ENCODE measurements around the gene DNAL1. TPM values are rescaled to one million over a fixed set of nuclear protein-coding genes. Genes with fewer than 3 reads are reported as not detected.

DNAL1 gene
- total and polyA plus RNA-seq, 2 of the 4 experiments (the other 2 are of a cell fraction): 4.5 to 5.4 TPM

DNA sequence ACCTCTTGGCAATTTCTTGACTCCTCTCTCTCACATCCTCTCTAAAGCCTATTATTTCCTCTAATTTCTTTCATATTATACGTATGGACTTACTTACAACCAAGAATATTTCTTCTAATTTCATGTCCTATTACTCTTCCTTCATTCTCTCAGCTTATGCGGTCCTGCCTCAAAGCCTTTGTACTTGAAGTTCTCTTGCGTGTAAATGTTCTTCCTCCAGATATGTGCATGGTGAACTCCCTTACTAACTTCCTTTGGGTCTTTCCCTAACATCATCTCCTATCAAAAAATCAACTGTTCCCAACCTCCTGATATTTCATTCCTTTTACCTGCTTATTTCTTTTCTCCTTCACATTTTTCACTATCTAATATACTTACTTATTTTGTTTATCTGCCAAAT lies 23.1 kb downstream of the DNAL1 start:
- Histone ChIP-seq H3K9me3 (ENCODE audit: control insufficient read depth, insufficient read depth, low read length) (no peaks in the 10 kb centered on the region), H3K14ac (replicated peaks; ENCODE audit: low read depth, low read length) (no peak overlapping the region), H3K27me3 (ENCODE audit: control insufficient read depth, insufficient read depth, low read length) (no peaks in the 10 kb centered on the region), H2AFZ (replicated peaks; ENCODE audit: low read length, poor library complexity) (no peak overlapping the region), H3K4me1 (ENCODE audit: control insufficient read depth, insufficient read depth, low read length) (no peaks in the 10 kb centered on the region), H3K56ac (ENCODE audit: extremely low read depth, insufficient read depth, low read length) (no peak overlapping the region), H2AK9ac (replicated peaks; ENCODE audit: low read depth, low read length, poor library complexity) (no peak overlapping the region), H2BK15ac (ENCODE audit: low read depth, low read length) (no peak overlapping the region), H2BK120ac (ENCODE audit: low read depth, low read length) (no peak overlapping the region), H3K9ac (ENCODE audit: low read depth, low read length) (no peak overlapping the region), H3K79me1 (ENCODE audit: low read depth in 1 of 2, low read length in 2 of 2) (no peaks in the 10 kb centered on the region), H4K20me1 (ENCODE audit: insufficient read depth, low read length) (no peaks in the 10 kb centered on the region), H3K18ac (ENCODE audit: low read depth, low read length) (no peak overlapping the region), H2BK20ac (ENCODE audit: low read depth, low read length) (no peak overlapping the region), H3K9me1 (ENCODE audit: insufficient read depth, low read length) (no peaks in the 10 kb centered on the region; the same call in 1 of the 2 replicates), H3K4me2 (ENCODE audit: low read depth, low read length) (no peak overlapping the region), H3K36me3 (ENCODE audit: control insufficient read depth, insufficient read depth, low read length) (peaks cover 2% of the 10 kb centered on the region; the same call in 1 of the 2 replicates), H4K5ac (ENCODE audit: low read depth, low read length) (no peak overlapping the region), H3K23ac (ENCODE audit: low read depth, low read length) (no peak overlapping the region), H4K8ac (ENCODE audit: low read depth in 2 of 2, low read length in 2 of 2) (no peak overlapping the region), H2AK5ac (ENCODE audit: low read depth, low read length) (no peak overlapping the region), H3K27ac (ENCODE audit: insufficient read depth, low read length) (no peak overlapping the region), H3K4ac (ENCODE audit: low read depth, low read length) (no peak overlapping the region), H2BK5ac (ENCODE audit: low read depth, low read length, poor library complexity, severe bottlenecking) (no peak overlapping the region), H3K4me3 (ENCODE audit: insufficient read depth, low read depth, low read length) (no peak overlapping the region), H4K91ac (ENCODE audit: insufficient read depth, low read depth, low read length) (no peak overlapping the region)
- no peak for ATAC-seq (ENCODE audit: low read depth)
- WGBS, 2 experiments (ENCODE audit: extremely low coverage in 2 of 2, insufficient read length in 1 of 2): 94 to 100% methylated on average over 1 to 2 of the region's 3 CpGs
- intact Hi-C loops (cut with micrococcal nuclease): no loop called here
- TF ChIP-seq NFE2L2 (IDR thresholded peaks at IDR 0.05; ENCODE audit: low read depth, low read length) (no peak), MXI1 (IDR thresholded peaks at IDR 0.05; ENCODE audit: borderline replicate concordance, low read depth, low read length) (no peak), SMC3 (IDR thresholded peaks at IDR 0.05; ENCODE audit: low read depth, low read length) (no peak), MAFK (IDR thresholded peaks at IDR 0.05; ENCODE audit: low read depth, low read length) (no peak), POLR2A (IDR thresholded peaks at IDR 0.05; ENCODE audit: low read depth, low read length) (no peak), CHD1 (IDR thresholded peaks at IDR 0.05; ENCODE audit: low read depth, low read length) (no peak), RAD21 (IDR thresholded peaks at IDR 0.05; ENCODE audit: low read length) (no peak), RCOR1 (IDR thresholded peaks at IDR 0.05; ENCODE audit: insufficient replicate concordance, low read length) (no peak), MAZ (IDR thresholded peaks at IDR 0.05; ENCODE audit: borderline replicate concordance, low read depth, low read length) (no peak), CEBPB (IDR thresholded peaks at IDR 0.05; ENCODE audit: low read depth, low read length) (no peak), BHLHE40 (IDR thresholded peaks at IDR 0.05; ENCODE audit: low read depth, low read length) (no peak), FOS (IDR thresholded peaks at IDR 0.05; ENCODE audit: low read depth, low read length) (no peak)
- TF ChIP-seq, protein P1, sequence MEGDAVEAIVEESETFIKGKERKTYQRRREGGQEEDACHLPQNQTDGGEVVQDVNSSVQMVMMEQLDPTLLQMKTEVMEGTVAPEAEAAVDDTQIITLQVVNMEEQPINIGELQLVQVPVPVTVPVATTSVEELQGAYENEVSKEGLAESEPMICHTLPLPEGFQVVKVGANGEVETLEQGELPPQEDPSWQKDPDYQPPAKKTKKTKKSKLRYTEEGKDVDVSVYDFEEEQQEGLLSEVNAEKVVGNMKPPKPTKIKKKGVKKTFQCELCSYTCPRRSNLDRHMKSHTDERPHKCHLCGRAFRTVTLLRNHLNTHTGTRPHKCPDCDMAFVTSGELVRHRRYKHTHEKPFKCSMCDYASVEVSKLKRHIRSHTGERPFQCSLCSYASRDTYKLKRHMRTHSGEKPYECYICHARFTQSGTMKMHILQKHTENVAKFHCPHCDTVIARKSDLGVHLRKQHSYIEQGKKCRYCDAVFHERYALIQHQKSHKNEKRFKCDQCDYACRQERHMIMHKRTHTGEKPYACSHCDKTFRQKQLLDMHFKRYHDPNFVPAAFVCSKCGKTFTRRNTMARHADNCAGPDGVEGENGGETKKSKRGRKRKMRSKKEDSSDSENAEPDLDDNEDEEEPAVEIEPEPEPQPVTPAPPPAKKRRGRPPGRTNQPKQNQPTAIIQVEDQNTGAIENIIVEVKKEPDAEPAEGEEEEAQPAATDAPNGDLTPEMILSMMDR (conservative IDR thresholded peaks at IDR 0.05; ENCODE audit: low read depth, low read length): no peak
- TF ChIP-seq, protein P2, sequence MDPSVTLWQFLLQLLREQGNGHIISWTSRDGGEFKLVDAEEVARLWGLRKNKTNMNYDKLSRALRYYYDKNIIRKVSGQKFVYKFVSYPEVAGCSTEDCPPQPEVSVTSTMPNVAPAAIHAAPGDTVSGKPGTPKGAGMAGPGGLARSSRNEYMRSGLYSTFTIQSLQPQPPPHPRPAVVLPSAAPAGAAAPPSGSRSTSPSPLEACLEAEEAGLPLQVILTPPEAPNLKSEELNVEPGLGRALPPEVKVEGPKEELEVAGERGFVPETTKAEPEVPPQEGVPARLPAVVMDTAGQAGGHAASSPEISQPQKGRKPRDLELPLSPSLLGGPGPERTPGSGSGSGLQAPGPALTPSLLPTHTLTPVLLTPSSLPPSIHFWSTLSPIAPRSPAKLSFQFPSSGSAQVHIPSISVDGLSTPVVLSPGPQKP (IDR thresholded peaks at IDR 0.05; ENCODE audit: borderline replicate concordance, low read depth, low read length): no peak
- dilution Hi-C loops (cut with HindIII; ENCODE audit: low sequenced_read_pairs, unreplicated experiment): no loop called here
- POLR2A ChIA-PET (ENCODE audit: unreplicated experiment): no interaction called here
- in situ Hi-C loops (cut with MboI; ENCODE audit: low sequenced_read_pairs): no loop called here
- DNase-seq: no peak
- CTCF ChIA-PET: interaction anchor here (1.1 kb wide), 1 partner anchor 12 kb away, joined by 3 read pairs; no protein-coding TSS in a partner anchor
- no TSS peak for BruUV-seq (replicated peaks)

Data from IMR-90 (cell line).